Suppressor macrophage (primary cell): ENCODE data around the gene PLCB1.
"Not testable (repeated sequence)": the region's sequence is repeated elsewhere in the genome, so short reads cannot be mapped to it uniquely, and the experiment has no call there.

Experiments
- DNase-seq, 4 experiments: peaks; one replicate each; pipeline ENCODE4 v3.0.0-alpha.2; 2020 to 2022

The PLCB1 gene

DNA sequence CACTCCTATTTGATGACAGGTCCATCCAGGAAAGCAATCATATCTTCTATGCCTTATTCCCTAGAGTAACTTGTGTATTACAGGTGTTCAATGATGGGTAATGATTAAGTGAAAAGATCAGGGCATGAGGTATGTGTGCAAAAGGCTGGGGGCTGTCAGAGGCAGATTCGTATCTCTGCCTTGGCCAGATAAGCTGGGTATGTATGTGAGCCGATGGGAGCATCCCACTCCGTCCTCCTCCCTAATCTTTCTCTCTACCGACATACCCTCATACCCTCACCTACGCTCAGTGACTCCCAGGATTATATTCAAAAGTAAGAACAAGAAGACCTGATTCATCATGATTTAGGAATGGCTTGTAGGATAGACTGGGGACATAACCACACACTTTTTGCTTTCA is 238.7 kb downstream of the PLCB1 start:
- no peak for DNase-seq

DNA sequence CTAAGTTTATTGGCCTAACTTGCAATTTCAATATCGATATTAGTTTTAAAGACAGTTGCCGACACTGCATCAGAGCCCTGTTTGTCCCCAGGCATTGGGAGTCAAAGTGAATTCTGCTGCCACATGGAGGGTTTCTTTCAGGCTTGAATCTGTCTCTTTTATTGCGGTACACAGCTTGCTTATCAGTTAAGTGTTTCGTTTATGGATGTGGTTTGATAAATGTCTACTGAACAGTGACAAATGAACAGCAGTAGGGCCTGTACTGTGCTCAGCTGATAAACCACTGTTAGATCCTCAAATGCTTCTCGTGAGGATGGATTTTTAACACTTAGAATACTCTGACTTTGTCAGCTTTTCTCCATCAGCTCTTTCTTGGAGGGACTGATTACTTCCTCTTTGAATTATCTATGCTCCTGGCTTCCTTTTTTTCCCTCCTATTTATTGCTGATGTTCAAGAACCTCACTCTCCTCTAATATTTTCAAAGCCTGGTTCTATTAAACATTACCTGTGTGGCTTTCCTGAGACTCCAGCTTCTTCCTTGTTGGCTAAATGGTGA is 240.8 kb downstream of the PLCB1 start:
- peak; percentile 33 to 72 (median 50) for DNase-seq

DNA sequence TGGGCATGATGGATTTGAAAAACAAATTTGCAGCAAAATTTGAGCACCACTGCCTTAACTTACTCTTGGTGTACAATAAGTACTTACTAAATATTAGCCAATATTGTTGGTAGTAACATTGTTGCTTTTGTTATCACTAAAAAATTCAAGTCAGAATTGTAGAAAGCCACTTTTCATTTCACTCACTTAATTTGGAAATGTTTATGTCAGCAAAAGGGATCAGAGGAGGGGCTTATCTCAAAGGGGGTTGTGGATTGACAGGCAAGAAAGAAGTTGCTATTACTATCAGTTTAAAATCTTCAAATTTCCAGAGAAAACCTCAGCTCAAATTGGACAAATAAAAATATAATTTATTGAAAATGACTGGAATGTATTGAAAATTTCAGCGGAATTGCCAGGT is 241.5 kb downstream of the PLCB1 start:
- no peak for DNase-seq

DNA sequence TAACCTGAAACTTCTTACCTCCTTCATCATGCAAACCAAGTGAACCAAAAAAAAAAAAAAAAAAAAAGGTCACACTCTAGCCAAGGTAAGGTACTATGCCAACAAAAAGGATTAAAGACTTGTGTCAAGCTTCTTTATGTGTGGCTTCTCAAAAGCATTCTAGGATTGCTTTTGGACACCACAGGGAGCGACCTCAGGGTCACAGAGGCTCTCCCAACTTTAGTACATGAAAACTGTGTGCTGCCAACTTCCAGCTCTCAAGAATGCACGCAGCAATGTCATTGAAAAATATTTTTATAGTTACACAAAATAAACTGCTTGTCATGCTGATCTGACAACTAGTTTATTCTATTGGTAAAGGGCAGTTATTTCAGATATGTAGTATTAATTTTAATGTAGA is 243.8 kb downstream of the PLCB1 start:
- DNase-seq = no peak

DNA sequence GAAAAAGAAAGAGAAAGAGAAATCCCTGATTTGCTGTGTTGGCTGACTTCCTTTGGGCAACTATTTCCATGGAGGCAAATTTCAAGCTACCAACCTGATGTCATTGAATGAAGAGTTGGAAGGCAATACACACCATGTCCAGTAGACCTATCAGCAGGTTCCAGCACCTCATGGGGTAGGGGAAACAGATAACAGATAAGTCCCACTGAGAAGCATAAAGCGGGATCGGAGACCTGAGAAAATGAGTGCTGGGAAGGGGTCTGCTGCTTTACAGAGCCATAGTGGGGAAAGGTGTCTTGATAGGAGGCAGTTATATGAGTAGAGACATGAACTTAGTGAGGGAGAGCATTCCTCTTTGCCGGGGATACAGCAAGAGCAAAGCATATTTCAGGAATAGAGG is 244.9 kb downstream of the PLCB1 start:
- no peak for DNase-seq

DNA sequence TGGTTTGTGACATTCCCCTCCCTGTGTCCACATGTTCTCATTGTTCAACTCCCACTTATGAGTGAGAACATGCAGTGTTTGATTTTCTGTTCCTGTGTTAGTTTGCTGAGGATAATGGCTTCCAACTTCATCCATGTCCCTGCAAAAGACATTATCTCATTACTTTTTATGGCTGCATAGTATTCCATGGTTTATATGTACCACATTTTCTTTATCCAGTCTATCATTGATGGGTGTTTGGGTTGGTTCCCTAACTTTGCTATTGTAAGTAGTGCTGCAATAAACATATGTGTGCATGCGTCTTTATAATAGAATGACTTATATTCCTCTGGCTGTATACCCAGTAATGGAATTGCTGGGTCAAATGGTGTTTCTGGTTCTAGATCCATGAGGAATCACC is 247.1 kb downstream of the PLCB1 start:
- DNase-seq = not testable (repeated sequence)

DNA sequence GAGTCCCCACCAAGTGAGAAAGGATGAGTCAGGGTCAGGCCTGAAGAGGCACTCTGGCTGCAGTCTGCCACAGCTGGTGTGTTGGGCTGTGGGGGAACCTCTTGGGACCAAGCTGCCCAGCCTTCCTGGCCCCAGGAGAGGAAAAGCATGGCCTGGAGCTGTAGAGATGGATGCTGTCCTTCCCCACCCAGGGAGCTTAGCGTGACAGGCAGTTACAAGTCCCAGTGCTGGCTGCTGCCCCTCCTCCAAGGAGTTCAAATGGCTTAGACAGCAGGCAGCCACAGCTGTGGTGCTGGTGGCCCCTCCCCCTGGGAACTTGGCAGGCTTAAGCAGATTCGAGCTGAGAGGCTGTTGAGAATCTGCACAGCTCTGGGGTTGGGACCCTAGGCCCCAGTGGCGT is 253.2 kb downstream of the PLCB1 start:
- DNase-seq = no peak

DNA sequence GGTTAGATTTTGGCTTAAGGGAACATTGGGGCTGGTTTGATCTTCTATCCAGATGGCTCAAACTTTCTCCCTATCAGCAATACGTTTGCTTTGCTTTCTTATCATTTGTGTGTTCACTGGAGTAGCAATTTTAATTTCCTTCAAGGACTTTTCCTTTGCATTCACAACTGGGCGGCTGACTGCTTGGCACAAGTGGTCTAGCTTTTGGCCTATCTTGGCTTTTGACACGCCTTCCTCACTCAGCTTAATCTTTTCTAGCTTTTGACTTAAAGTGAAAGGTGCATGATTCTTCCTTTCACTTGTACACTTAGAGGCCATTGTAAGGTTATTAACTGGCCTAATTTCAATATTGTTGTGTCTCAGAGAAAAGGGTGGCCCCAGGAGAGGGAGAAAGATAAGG is 254.9 kb downstream of the PLCB1 start:
- no peak for DNase-seq

DNA sequence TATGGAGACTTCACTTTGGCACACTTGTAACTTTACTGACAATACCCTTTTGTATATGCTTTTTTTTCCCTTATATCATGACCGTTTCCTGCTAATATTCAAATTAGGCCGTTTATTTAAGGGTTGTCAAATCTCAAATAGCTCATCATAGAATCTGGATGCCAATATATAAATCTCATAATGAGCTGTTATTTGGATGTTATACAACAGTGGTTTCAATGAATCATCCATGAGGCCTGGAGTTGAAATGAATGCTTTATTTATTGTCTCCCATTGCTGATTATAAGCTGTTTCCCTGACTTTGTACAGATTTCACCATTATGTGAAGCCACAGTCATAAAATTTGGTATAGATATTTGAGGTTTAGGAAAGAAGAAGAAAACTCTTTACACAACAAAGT is 256.1 kb downstream of the PLCB1 start:
- DNase-seq = no peak

DNA sequence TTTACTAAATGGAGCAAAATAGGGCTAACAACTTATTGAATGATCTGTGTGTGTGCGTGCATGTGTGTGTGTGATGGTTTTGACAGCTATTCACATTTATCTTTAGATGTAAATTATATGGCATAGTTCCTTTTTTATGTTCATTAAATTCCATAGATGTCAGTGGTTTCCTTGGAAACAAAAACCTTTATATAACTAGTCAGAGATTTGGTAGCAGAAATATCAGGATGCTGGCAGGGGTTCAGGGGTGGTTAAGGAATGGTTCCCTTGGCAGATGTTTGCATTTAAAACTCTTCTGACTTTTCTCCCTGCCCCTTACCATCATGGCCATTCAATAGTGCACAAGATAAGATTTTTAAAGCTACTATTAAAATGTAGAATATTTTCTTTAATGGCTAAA is 256.6 kb downstream of the PLCB1 start:
- DNase-seq = no peak

DNA sequence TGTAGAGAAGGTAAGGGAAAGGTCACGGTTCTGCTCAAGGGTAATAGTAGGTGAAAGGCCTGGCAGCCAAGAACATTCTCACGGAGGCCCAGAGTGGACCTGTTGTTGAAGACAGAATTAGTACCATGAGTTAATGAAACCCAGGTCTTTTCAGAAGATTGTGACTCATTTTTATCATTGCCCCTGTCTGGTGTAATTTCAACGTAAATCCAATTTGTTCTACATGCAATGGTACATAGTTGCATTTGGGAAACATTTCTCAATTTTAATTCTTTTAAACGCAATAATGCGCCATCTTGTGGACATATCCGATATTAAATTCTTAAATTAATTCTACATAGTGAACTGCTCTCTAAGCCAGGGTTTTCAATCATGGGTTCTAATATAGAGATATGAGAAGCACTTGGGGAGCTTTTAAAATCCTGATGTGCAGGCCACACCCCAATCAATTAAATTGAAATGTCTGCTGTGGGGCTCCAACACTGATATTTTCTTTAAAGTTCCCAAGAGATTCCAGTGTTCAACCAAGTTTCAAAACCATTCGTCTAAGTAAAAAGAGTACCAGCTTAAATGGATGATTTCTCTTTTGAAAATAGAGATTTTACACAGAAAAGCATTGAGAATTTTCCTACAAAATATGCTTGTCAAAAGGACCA is 257.4 kb downstream of the PLCB1 start:
- peak in 3 of 4 experiments; percentile 47 to 86 (median 69) for DNase-seq

DNA sequence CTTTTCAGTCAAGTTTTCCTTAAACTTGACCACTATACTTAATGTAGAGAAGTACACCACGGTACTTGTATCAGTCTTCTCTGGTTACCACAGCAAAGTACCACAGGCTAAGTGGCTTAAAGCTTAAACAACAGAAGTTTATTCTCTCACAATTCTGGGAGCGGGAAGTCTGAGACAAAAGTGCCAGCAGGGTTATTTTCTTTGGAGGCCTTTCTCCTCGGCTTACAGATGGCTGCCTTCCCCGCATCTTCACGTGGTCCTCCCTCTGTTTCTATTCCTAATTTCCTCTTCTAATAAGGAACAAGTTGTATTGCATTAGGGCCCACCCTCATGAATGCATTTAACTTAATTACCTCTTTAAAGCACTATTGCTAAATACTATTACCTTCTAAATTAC is 258.0 kb downstream of the PLCB1 start:
- peak in 3 of 4 experiments; percentile 40 to 56 (median 42) for DNase-seq

DNA sequence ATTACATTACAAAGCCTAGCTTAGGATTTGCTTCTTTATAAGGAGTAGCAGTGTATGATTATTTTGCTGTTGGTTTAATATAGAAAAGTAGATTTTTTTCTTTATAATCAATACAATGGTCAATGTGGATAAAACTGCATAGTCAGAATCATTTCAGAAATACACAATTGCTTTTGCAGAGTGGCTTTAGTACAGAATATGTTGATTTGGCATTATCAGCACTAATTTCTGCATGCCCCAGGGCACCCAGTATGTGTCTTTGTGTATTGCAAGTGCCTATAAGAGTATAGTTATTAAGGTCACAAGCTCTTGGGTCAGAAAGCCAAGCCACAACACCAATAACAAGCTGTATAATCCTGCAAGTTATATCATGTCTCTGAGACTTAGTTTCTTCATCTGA is 258.4 kb downstream of the PLCB1 start:
- no peak for DNase-seq

DNA sequence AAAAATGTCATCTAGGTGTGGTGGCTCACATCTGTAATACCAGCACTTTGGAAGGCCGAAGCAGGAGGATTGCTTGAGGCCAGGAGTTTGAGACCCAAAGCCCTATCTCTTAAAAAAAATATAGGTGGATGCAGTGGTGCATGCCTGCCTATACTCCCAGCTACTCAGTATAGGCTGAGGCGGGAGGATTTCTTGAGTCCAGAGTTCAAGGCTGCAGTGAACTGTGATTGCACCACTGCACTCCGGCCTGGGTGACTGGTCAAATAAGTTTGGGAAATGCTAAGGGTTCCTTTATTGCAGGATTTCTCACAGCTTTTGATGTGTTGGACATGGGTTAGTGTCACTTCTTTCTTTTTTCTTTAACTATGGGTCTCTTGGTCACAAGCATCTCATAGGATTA is 261.3 kb downstream of the PLCB1 start:
- peak; percentile 36 to 40 (median 38) for DNase-seq

DNA sequence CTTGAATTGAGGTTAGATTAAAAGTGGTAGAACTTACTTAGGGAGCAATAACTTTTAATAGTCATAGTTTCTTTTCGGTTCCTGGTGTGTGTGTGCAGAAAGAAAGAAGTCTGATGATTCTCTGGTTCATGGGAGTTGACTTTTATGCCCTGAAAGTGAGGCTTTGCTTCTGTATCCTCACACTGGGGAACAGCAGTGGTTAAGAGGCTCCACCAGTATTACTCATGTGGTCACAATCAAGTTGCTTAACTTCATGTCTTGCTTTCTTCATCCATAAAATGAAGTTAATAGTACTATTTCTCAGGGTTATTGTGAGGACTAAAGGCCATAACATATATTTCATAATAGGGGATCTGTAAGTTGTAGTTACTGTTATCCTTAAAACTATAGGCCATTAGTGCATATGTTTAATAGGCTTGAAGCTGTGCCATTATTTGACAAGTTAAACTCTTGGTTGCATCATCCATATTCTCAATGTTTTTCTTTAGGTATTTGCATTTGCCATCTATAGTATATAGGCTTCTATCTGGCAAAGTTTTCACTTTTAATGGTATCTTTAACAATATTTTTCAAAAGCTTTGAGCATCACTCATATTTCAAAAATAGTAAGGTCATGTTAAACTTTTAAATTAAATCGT is 262.4 kb downstream of the PLCB1 start:
- peak; percentile 58 to 90 (median 78) for DNase-seq

DNA sequence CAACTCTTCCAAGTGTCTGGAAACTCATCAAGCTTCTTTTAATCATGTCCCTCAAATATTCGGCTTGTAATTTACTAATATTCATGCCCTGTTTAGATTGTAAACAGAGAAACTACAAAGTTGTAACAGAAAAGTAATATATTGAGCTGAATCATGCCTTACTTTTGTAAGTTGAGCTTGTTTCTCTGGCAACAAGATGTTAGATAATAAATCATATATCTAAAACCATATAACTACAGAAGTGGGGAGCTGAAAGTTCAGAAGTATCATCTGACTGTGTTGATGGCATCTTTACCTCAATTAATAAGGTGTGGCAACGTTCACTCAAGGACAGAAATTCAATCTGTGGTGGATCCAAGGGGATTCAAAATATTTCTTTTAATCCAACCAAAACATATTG is 263.9 kb downstream of the PLCB1 start:
- DNase-seq = no peak

DNA sequence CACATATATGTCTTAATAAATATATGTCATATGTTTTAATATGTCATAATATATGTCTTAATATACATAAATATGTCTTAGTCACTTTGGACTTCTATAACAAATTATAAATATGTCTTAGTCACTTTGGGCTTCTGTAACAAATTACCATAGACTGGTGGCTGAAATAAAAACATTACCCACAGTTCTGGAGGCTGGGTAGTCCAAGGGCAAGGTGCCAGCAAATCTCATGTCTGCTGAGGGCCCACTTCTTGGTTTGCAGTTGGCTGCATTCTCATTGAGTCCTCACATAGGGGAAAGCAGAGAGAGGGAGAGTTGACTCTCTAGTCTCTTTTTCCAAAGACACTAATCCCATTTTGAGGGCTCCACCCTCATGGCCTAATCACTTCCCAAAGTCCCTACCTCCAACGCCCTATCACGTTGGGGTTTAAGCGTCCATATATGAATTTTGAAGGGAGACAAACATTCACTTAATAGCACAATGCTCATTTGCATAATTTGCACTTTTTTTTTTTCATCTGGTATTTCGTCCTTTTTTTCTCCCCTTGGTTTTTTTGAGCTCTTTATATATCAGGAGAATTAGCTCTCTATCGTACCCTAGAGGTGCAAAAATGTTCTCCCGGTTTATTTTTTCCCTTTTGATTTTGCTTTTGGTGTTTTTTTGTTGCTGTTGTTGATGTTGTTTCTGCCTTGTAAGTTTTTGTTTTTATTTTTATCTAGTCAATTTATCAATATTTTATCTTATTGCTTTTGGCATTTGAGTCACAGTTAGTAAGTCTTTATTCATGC is 266.4 kb downstream of the PLCB1 start:
- DNase-seq = peak in 2 of 4 experiments; percentile 13 to 38

DNA sequence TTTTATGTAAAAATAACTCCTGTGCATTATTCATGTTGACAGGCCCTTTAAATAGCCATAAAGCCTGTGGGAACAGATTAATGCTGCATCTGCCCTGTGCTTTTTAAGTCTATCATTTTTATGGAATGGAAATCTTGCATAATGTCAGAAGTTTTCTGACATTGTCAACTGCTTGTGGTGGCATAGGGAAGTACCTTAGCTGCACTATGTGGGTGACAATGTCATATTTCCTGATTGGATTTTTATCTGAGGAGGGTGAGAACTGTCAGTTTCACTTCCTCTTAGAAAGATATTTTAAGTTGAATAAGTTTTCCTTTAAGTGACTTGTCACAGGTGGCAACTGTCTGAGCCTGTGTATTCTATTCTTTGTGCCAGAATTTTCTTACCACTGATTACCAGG is 267.9 kb downstream of the PLCB1 start:
- peak; percentile 60 to 94 (median 78) for DNase-seq

DNA sequence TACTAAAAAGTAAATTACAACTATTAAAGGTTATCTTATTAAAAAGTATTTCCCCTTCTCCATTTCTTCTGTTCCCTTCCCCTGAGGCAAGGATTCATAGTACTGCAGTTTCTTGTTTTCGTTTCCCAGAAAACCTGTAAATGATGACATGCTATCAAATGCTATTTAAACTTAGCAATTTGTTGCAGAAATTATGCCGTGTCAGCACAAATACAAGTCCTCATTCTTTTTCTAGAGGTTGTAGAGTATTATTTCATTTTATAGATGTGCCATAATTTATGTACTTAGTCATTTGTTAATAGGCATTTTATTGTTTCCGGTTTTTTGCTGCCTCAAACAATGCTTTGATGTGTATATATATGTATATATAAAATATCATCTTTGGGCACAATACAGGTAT is 268.4 kb downstream of the PLCB1 start:
- peak in 2 of 4 experiments; percentile 32 to 42 for DNase-seq

DNA sequence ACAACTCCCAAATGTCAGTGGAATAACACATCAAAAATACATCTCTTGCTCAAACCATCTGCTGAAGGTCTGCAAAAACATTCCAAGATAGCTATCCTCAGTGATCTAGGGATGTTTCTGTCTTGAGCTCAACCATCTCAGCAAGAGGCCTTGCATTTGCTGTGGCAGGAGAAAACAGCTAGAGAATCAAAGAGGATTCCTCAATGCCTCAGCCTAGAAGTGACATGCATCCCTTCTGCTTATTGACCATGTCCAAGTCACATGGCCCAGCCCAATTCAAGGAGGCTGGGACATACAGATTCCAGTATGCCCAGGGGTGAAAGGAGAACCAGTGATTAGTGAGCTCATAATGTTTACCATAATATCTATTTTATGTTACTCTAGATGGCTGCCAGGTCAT is 269.5 kb downstream of the PLCB1 start:
- DNase-seq = peak in 3 of 4 experiments; percentile 24 to 37 (median 28)

DNA sequence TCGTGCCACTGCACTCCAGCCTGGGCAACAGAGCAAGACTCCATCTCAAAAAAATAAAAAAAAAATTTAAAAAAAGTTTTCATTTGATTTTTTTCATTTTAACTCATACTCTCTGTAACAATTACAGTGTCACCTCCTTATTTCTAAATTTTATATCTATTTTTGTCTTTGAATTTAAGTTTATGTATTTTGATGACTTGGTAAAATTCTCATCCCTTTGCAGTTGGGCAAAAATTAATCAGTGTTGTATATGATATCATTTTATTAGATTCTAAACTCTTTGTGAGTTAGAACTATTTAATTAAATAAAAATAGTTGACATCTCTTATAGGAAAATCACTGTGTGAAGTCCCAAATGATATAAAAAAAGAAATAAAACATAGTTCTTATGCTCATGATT is 270.7 kb downstream of the PLCB1 start:
- no peak for DNase-seq

DNA sequence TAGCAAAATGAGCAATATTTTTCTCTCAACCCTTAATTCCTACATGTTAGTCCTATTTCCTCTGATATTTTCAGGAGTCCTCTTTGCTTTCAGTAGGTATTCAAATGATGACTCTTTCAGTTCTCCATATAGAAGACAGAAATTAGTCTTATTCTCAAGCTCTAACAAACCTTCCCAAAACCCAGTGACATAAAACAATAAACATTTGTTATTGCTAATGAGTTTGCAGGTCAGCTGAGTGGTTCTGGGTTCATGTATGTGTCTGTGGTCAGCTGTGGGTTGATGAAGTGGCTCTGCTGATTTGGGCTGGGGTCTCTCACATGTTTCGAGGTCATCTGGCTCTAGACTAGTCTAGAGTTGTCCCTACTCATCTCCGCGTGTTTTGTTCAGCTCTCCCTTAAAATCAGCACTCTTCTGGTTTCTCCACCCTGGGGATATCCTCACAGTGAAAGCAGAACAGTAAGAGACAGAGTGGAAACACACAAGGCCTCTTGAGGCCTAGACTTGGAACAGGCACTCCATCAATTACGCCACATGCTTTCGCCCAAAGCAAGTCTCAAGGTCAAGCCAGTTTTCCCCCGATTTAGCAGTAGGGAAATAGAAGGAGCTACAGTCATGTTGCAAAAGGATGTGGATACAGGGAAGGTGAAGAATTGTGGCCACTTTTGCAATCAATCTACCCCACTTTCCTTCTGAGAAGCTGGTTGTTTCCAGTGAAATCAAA is 273.0 kb downstream of the PLCB1 start:
- DNase-seq = no peak

DNA sequence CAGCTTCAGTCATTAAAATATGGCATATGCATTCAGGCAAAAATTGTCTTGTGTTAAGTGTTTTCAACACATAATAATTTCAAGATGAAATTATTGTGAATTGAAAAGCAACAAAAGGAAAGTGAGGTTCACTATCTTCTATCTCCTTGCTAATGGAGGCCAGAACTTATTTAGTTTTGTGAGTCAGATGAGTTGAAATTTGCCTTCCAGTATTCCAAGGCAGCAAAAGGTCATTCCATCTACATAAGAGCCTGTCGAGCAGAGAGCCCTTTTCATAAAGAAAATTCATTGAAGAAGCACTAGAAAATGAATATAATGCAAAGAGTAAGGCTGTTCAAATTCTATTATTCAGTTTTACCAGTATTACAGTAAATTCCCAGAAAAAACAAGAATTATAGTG is 274.3 kb downstream of the PLCB1 start:
- DNase-seq = no peak
